ENCODE data around the gene TEN1.

GRCh38 chr17:75959839-75960511 is 19.1 kb upstream of the TEN1 start:
- TF ChIP-seq CTCF (IDR thresholded peaks at IDR 0.05) (no peak), POLR2A (IDR thresholded peaks at IDR 0.05) (no peak)
